ENCODE measurements around the gene PLXNA1. TPM values are rescaled to one million over a fixed set of nuclear protein-coding genes. Genes with fewer than 3 reads are reported as not detected.
A peak's percentile ranks its signal among the peaks of the same experiment; 100 is the strongest.

The PLXNA1 gene
- total RNA-seq, 2 donors from 2014 or later = 15.4 to 18.0 TPM

GRCh38 chr3:127027061-127027735 lies 44.3 kb downstream of the PLXNA1 start:
- intact Hi-C loops (cut with DNase I, micrococcal nuclease) = no loop called here
- DNase-seq = no peak
- ATAC-seq = no peak

GRCh38 chr3:127027811-127028548 lies 45.1 kb downstream of the PLXNA1 start:
- intact Hi-C loops (cut with DNase I, micrococcal nuclease) = no loop called here
- peak; percentile 71 to 74 for DNase-seq
- peak; percentile 96 for ATAC-seq

GRCh38 chr3:127028781-127029657 lies 46.1 kb downstream of the PLXNA1 start:
- intact Hi-C loops (cut with DNase I, micrococcal nuclease) = no loop called here
- ATAC-seq (no peak), DNase-seq (no peak)

- DNase-seq (no peak), ATAC-seq (no peak)
- intact Hi-C loops (cut with DNase I, micrococcal nuclease) = no loop called here
Observed at GRCh38 chr3:127029658-127030507, 47.0 kb downstream of the PLXNA1 start.

- ATAC-seq (no peak), DNase-seq (no peak)
- intact Hi-C loops (cut with DNase I, micrococcal nuclease) = no loop called here
Observed at GRCh38 chr3:127030508-127031412, 47.8 kb downstream of the PLXNA1 start.

- DNase-seq = no peak
- no peak for ATAC-seq
- intact Hi-C loops (cut with DNase I, micrococcal nuclease) = no loop called here
Observed at GRCh38 chr3:127031413-127031810, 48.5 kb downstream of the PLXNA1 start.

- ATAC-seq (no peak), DNase-seq (no peak)
- intact Hi-C loops (cut with DNase I, micrococcal nuclease) = no loop called here
Observed at GRCh38 chr3:127031845-127032244, 48.9 kb downstream of the PLXNA1 start.

- no peak for DNase-seq
- intact Hi-C loops (cut with DNase I, micrococcal nuclease) = no loop called here
- no peak for ATAC-seq
Observed at GRCh38 chr3:127032296-127032990, 49.5 kb downstream of the PLXNA1 start.

Other genes starting within 250 kb of the PLXNA1 start
- not detected for gene PRR23E, start 210.0 kb downstream of the PLXNA1 start, total RNA-seq